C4-2B (cell line): ENCODE data around the gene METTL21C.

Source experiments
- CTCF ChIP-seq: fragments of 450-650 bp; conservative IDR thresholded peaks from 2 replicates; pipeline ENCODE4 v1.5.1; 2017; ENCODE audit warnings: mild to moderate bottlenecking
- ZFX ChIP-seq: fragments of 450-650 bp; IDR thresholded peaks from 2 replicates; pipeline ENCODE4 v1.6.1; 2017

GRCh38 chr13:102693250-102693649, 1.6 kb downstream of the METTL21C start:
- no peak for TF ChIP-seq CTCF
- no peak for TF ChIP-seq ZFX
